GM23248 (cell line): Measurements from ENCODE around the gene CASQ1.

Experiments
- EZH2 ChIP-seq: fragments of 200-600 bp; sonication (generic); IDR thresholded peaks from 2 replicates; pipeline ENCODE4 v1.6.1; 2018; ENCODE audit warnings: antibody characterized with exemption, mild to moderate bottlenecking; ENCODE audit not compliant: insufficient read depth, poor library complexity, severe bottlenecking
- EZH2phosphoT487 ChIP-seq: fragments of 200-600 bp; sonication (generic); IDR thresholded peaks from 2 replicates; pipeline ENCODE4 v1.6.1; 2018; ENCODE audit warnings: antibody characterized with exemption, moderate library complexity, mild to moderate bottlenecking, low read depth; ENCODE audit not compliant: insufficient read depth

GRCh38 chr1:160238408-160238807, 48.0 kb downstream of the CASQ1 start:
- no peak for TF ChIP-seq EZH2
- TF ChIP-seq EZH2phosphoT487: no peak
